ENCODE measurements around the gene ING2.
"Not testable (repeated sequence)": the region's sequence is repeated elsewhere in the genome, so short reads cannot be mapped to it uniquely, and the experiment has no call there.

The ING2 gene, protein sequence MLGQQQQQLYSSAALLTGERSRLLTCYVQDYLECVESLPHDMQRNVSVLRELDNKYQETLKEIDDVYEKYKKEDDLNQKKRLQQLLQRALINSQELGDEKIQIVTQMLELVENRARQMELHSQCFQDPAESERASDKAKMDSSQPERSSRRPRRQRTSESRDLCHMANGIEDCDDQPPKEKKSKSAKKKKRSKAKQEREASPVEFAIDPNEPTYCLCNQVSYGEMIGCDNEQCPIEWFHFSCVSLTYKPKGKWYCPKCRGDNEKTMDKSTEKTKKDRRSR

GRCh38 chr4:183504930-183505610, at the start of gene ING2:
Gene ING2, plus strand, starts transcription at chr4:183505058. Its CDS starts 138 bp downstream, at chr4:183505196.
- no peak for DNase-seq (ENCODE audit: low read depth, low spot score)

DNA sequence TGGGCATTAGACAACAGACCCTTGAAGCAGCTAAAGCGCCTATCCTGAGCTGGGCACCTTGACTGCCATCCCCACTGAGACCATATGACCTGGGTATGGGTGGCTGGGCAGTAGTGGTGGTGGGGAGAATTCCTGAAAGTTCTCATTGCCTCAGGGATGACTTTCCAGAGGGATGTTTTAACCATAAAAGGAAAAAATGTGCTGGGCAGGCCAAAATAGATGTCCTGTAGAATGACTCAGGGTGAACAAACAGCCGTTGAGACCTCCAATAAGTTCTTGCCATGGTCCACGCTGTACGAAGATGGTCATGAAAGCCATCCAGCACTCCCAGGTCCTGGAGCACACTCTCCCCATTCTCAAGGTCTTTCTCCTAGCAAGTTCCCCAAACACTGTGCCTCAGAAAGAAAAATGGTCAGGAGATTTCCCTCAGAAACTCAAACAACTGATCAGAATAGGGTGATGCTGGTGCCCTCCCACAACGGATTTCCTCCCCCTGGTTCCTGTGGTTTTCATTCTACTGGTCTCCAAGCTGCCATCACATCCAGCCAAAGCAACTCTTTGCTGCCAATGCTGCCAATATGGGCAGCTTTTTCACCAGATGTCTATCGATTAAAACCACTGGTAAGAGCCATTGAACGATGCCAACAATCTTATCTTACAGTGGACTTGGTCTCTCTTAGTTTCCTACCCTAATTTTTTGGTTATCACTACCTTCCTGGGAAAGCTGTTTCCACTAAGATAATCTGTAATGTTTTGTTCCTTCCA, 49.2 kb upstream of the ING2 start:
- DNase-seq (ENCODE audit: low read depth, low spot score) = no peak

DNA sequence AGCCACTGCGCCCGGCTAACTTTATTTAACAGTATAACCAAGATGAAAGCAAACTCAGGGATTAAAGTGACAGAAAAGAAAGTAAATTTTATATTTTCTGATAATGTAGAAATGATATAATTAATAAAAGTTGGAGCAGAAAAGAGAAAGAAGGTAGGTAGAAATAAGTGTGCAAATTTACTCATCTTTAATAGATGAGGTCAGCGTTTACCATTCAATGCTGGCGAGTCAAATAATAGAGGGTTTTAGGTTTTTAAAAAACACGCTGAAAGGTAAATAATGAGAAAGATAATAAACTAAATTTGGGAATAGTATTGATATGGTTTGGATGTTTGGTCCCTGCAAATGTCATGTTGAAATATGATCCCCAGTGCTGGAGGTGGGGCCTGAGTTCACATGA, 46.9 kb upstream of the ING2 start:
- DNase-seq (ENCODE audit: low read depth, low spot score) = no peak

DNA sequence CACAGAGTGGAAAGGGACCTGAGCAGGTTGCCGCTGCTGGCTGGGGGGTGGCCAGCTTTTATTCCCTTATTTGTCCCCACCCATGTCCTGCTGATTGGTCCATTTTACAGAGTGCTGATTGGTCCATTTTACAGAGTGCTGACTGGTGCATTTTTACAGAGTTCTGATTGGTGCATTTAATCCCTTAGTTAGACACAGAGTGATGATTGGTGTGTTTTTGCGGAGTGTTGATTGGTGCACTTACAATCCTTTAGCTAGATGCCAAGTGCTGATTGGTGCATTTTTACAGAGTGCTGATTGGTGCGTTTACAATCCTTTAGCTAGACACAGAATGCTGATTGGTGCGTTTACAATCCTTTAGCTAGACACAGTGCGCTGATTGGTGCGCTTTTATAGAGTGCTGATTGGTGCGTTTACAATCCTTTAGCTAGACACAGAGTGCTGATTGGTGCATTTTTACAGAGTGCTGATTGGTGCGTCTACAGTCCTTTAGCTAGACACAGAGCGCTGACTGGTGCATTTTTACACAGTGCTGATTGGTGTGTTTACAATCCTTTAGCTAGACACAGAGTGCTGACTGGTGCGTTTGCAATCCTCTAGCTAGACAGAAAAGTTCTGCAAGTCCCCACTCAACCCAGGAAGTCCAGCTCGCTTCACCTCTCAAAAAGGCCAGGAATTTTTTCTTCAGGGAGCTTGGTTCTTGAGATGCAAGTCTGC, 40.8 kb upstream of the ING2 start:
- DNase-seq (ENCODE audit: low read depth, low spot score) = not testable (repeated sequence)

DNA sequence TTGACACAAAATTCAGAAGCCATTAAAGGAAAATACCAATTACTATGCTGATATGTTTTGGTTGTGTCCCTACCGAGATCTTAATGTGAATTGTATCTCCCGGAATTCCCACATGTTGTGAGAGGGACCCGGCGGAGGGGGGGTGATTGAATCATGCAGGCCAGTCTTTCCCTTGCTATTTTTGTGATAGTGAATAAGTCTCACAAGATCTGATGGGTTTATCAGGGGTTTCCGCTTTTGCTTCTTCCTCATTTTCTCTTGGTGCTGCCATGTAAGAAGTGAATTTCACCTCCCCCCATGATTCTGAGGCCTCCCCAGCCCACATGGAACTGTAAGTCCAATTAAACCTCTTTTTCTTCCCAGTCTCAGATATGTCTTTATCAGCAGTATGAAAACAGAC, 39.0 kb upstream of the ING2 start:
- not testable (repeated sequence) for DNase-seq (ENCODE audit: low read depth, low spot score)

DNA sequence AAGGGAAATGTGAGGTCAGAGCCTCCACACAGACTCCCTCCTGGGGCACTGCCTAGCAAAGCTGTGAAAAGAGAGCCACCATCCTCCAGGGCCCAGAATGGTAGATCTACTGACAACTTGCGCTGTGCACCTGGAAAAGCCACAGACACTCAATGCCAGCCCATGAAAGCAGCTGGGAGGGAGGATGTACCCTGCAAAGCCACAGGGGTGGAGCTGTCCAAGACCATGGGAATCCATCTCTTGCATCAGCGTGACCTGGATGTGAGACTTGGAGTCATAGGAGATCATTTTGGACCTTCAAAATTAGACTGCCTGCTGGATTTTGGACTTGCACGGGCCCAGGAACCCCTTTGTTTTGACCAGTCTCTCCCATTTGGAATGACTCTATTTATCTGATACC, 37.6 kb upstream of the ING2 start:
- no peak for DNase-seq (ENCODE audit: low read depth, low spot score)

- no peak for DNase-seq (ENCODE audit: low read depth, low spot score)
Measured at GRCh38 chr4:183468210-183469095, 36.4 kb upstream of the ING2 start.

DNA sequence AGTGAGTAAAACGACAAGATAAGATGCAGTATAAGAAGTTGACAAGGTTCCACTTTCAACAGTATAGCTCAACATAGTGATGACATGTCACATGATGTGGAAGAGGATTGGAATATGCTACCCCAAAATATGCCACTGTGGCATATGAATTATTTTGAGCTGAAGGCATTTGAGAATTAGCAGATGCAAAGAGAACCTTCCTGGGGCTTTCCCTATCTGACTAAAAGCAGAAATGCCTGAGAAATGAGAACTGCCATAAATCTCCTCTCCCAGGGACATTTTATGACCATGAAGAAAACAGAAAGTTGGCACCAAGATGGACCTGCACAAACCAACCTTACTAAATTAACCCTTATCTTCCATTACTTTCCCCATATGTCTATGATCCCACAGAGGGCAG, 35.6 kb upstream of the ING2 start:
- no peak for DNase-seq (ENCODE audit: low read depth, low spot score)

DNA sequence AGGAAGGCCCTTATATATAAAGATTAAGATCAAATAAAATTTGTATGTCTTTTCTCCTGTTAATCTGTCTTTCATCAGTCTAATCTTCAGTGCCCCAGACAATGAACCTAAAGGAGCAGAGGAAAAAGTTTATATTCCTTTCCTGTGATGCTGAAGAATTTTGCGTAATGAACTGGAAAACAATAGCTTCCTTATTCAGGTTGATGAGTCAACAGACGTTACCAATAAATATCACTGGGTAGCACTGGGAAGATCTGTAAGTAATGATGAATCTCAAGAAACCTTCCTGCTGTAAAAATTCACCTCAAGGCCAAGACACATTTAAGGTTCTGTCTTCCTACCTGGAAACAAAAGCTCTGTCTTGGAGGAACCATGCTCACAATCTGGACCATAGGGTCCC, 34.9 kb upstream of the ING2 start:
- no peak for DNase-seq (ENCODE audit: low read depth, low spot score)

- no peak for DNase-seq (ENCODE audit: low read depth, low spot score)
Measured at GRCh38 chr4:183470821-183471220, 34.0 kb upstream of the ING2 start.

DNA sequence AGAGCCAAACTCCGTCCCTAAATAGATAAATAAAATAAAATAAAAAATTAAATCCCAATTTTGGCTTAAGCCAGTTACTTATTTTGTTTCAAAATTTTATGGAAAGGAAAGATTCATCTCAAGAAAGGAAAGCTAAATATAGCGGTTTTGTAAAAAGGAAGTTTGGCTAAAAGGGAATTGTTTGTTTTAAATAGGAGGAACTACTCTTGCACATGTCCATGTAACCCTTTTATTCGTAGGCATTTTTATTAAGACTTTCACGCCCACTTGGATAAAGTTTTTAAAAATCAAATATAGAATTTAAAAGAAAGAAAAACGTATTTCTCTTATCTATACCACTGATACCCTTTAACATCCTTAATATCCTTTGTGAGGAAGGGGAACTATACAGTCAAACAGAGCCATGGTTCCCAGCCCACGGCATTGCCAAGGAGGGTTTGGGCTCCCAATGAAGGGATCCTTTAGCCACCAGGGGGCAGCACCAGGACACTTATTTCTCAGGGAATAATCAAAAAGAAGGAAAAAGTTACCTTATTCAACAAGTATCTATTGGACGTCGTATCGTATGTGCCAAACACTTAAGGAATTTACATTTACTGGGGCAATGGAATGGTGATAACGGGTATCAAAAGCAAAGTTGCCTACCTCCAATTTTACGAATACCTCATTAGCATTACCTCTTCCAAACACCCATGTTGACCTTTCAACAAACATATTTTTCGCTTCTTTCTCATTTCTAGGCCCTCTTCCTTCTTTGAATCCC, 32.7 kb upstream of the ING2 start:
- DNase-seq (ENCODE audit: low read depth, low spot score) = peak; percentile 15

DNA sequence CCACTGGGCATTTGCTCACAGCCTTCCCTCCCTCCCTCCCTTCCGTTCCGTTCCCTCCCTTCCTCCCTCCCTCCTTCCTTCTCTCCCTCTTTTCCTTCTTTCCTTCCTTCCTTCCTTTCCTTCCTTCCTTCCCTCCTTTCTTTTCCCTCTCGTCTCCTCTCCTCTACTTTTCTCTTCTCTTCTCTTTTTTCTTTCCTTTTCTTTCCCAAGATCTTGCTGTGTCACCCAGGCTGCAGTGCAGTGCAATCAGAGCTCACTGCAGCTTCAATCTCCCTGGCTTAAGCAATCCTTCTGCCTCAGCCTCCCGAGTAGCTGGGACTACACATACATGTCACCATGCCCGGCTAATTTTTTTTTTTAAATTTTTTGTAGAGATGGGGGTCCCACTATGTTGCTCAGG, 26.7 kb upstream of the ING2 start:
- no peak for DNase-seq (ENCODE audit: low read depth, low spot score)

DNA sequence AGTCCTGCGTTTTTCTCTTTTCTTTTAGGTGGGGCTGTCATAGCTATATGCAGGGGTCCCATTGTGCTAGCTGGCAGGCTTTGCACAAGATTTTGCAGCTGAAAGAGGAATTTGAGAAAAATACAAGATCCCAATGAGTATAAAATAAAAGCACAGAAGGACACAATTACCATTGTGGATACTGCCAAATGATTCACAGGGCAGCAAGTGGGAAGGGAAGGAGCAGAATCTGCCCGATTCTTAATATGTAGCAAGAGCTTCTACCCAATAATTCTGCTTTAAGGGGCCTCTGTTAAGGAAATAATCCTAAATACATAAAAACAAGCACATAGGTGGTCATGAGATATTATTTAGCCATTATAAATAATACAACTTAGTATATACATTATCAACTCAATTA, 25.9 kb upstream of the ING2 start:
- no peak for DNase-seq (ENCODE audit: low read depth, low spot score)

- DNase-seq (ENCODE audit: low read depth, low spot score) = not testable (repeated sequence)
Measured at GRCh38 chr4:183482515-183483095, 22.3 kb upstream of the ING2 start.

GRCh38 chr4:183483997-183484396, 20.9 kb upstream of the ING2 start:
- no peak for DNase-seq (ENCODE audit: low read depth, low spot score)

DNA sequence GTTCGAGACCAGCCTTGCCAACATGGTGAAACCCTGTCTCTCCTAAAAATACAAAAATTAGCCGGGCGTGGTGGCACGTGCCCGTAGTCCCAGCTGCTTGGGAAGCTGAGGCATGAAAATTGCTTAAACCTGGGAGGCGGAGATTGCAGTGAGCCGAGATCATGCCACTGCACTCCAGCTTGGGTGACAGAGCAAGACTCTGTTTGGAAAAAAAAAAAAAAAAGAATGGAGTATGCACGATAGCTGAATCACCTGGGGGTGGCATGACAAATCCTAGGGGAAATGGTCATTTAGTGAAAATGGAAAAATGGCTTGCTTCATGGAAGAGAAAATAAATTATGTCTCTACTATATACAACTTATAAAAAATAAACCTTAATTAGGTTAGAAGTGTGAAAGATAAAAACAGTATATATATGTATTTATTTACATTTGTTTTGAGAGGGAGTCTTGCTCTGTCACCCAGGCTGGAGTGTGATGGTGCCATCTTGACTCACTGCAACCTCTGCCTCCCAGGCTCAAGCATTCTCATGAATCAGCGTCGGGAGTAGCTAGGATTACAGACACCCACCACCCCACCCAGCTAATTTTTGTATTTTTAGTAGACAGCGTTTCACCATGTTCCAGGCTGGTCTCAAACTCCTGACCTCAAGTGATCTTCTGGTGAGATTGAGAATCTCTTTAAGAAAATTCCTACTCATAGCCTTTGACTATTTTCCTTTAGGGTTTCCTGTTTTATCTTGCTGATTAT, 19.3 kb upstream of the ING2 start:
- no peak for DNase-seq (ENCODE audit: low read depth, low spot score)

- DNase-seq (ENCODE audit: low read depth, low spot score) = no peak
Measured at GRCh38 chr4:183492791-183493222, 12.1 kb upstream of the ING2 start.

- DNase-seq (ENCODE audit: low read depth, low spot score) = no peak
Measured at GRCh38 chr4:183493246-183493645, 11.6 kb upstream of the ING2 start.

- DNase-seq (ENCODE audit: low read depth, low spot score) = no peak
Measured at GRCh38 chr4:183495184-183495583, 9.7 kb upstream of the ING2 start.
